Measurements from ENCODE around the gene RPGRIP1.
"Not testable (repeated sequence)": the region's sequence is repeated elsewhere in the genome, so short reads cannot be mapped to it uniquely, and the experiment has no call there.

The RPGRIP1 gene

GRCh38 chr14:21299562-21300130, 19.8 kb downstream of the RPGRIP1 start:
- no peak for DNase-seq (ENCODE audit: low read depth in 2 of 2)

GRCh38 chr14:21300892-21301291, 21.0 kb downstream of the RPGRIP1 start:
- DNase-seq (ENCODE audit: low read depth in 2 of 2), result peak in 1 of 2 experiments; percentile 15

DNA sequence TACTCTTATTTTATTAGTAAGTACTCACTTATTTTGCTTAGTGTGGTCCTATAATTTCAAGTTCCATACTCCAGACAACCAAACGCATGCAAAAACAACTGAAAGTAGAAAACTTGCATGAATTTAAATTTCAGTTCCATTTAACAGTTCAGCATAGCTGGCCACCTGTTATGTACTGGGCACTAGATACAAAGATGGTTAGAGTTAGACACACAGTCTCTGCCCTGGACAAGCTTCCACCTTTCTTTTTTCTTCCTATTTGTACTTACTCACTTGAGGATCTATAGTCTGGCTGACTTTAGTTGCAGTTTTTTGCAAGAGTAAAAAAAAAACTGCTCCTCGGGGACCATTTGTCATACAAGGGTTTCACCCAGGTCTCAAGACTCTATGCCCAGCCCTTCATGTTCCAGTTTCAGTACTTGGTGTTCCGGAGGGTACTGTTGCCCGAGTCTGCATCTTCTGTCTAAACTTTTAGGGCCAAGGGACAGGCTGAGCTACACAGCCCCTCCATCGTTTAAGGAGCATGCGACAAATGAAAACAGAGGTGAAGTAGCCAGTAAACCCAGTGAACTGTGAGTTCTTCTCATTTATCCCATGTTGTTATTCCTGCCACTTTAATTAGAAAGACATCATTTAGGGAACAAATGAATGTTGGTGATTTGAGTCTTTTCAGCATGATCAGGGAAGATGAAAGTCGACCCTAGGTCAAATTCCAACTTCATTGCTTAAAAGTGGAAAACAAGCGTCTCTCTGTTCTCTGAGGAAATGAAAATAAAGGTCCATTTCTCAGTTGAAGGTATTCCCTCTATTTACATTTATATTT, 22.3 kb downstream of the RPGRIP1 start:
- DNase-seq (ENCODE audit: low read depth in 2 of 2), result no peak

DNA sequence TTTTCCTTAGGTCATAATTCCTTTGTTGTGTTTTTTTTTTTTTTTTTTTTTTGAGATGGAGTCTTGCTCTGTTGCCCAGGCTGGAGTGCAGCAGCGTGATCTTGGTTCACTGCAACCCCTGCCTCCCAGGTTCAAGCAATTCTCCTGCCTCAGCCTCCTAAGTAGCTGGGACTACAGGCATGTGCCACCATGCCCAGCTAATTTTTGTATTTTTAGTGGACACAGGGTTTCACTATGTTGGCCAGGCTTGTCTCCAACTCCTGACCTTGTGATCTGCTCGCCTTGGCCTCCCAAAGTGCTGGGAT, 22.9 kb downstream of the RPGRIP1 start:
- DNase-seq (ENCODE audit: low read depth in 2 of 2), result not testable (repeated sequence)

DNA sequence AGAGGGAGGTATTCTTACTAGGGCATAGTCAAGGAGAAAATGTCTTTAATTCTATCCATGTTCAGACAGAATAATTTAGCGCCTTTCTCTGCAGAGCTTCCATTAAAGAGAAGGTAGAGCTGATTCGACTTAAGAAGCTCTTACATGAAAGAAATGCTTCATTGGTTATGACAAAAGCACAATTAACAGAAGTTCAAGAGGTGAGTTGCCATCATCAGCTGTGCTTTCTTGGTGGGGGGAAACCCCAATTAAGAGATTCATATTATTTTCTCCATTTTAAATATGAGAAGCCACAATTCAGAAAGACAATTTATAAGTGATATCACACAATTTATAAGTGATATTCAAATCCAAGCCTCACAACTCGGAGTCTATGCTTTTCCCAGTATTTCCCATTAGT, 27.8 kb downstream of the RPGRIP1 start:
- DNase-seq (ENCODE audit: low read depth in 2 of 2), result no peak

DNA sequence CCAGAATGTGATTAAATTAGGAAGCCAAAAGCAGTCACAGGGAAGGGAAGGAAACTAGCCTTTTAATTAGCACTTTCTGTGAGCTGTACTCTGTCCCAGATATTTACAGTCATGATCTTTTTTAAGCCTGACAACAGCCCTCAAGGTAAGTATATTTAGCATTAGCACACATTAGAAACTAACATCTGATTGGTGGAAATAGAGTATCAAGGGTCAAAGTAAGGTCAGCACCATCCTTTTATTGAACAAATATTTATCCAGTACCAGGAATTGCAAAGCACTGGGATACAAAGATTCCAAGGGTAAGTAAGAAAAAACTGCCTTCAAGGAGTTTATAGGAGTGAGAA, 28.2 kb downstream of the RPGRIP1 start:
- no peak for DNase-seq (ENCODE audit: low read depth in 2 of 2)

DNA sequence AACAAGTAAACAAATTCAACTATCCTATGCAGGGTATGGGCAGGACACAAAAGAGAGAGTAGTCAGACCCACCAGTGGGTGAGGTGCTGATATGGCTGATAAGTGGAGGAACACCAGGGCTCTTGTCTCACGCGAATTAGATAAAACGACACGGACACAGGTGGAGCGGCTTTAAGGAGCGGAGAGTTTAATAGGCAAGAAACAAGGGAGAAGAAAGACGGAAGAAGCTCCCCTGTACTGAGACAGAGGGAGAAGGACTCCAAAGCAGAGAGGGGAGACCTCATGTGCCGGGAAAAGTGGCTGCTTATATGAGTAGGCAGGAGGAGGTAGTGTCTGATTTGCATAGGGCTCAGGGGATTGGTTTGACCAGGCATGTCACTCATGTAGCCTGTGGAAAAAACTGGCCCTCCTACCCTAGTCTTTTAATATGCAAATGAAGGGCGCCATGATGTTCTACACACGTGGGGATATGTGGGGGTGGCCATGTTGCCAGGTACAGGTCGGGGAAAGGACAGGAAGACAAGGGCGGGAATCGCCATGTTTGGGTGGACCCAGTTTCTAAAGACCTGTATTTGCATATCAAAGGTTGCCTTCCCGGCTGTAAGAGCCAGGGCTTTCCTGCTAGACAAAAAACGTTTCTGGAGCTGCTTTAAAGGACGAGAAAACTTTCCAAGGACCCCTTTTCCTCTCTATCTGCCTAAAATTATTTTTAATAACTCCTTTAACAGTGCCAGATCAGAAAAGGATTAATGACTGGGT, 28.8 kb downstream of the RPGRIP1 start:
- DNase-seq (ENCODE audit: low read depth in 2 of 2), result peak; percentile 64 to 76

GRCh38 chr14:21309238-21309636, 29.4 kb downstream of the RPGRIP1 start:
- DNase-seq (ENCODE audit: low read depth in 2 of 2), result no peak

DNA sequence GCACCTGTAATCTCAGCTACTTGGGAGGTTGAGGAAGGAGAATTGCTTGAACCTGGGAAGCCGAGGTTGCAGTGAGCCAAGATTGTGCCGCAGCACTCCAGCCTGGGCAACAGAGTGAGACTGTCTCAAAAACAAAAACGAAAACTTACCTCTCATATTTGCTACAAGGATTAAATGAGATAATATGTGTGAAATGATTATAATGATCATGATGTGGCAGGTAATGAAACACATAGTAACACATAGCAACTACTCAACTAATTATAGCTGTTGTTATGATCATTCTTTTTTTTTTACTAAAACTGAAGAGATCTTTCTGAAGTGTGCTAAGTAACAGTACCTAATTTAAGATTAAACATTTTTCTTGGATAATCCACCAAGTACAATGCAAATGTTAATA, 30.1 kb downstream of the RPGRIP1 start:
- DNase-seq (ENCODE audit: low read depth in 2 of 2), result no peak

DNA sequence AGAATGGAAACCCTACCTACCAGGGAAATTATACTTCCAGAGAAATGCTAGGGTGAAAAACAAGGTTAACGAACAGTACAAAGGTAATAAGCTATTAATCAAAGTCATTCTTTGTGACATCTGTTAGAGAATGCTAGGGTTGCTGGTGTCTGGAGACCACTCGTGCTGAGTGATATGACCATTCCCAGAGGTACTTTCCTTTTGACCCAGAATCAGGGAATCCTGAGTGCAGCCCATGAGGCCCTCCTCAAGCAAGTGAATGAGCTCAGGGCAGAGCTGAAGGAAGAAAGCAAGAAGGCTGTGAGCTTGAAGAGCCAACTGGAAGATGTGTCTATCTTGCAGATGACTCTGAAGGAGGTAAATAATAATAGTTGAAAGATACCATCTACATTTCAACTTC, 31.7 kb downstream of the RPGRIP1 start:
- DNase-seq (ENCODE audit: low read depth in 2 of 2), result no peak

DNA sequence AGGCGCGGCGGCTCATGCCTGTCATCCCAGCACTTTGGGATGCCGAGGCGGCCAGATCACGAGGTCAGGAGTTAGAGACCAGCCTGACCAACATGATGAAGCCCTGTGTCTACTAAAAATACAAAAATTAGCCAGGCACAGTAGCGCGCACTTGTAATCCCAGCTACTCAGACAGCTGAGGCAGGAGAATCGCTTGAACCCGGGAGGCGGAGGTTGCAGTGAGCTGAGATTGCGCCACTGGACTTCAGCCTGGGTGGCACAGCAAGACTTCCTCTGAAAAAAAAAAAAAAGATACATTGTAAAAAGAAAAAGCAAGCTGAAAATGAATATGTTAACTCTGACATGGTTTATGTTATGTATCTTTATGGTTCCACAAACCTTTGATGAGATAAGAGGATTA, 33.6 kb downstream of the RPGRIP1 start:
- DNase-seq (ENCODE audit: low read depth in 2 of 2), result no peak

GRCh38 chr14:21317398-21317797, 37.5 kb downstream of the RPGRIP1 start:
- DNase-seq (ENCODE audit: low read depth in 2 of 2), result no peak

DNA sequence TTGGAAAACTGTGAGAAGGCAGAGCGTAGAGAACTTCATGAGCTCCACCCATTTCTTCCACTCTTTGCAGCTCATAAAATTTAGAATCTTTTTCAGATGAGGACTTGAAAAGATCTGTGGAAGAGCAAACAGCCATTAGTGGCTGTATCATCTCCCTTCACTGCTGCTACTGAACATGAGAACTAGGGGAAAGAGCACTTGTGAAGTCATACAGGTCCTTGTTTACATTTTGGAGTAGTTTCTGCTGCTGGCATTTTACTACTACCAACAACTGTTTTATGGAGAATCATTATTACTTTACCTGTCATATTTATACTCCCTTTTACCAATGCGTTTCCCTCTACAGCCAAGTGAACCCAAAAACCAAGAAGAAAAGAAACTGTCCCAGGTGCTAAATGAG, 41.0 kb downstream of the RPGRIP1 start:
- no peak for DNase-seq (ENCODE audit: low read depth in 2 of 2)

- no peak for DNase-seq (ENCODE audit: low read depth in 2 of 2)
Measured at GRCh38 chr14:21322716-21323115, 42.8 kb downstream of the RPGRIP1 start.

GRCh38 chr14:21326972-21327371, 47.1 kb downstream of the RPGRIP1 start:
- no peak for DNase-seq (ENCODE audit: low read depth in 2 of 2)

All from stimulated activated CD4-positive, alpha-beta T cell treated with anti-CD3 and anti-CD28 coated beads, Interleukin-12 subunit alpha, Interleukin-12 subunit beta, amount 100 ng/mL, for 24 hours (primary cell).